Neuronal stem cell (in vitro differentiated cells): ENCODE results near the gene CDC123.
"Not testable (repeated sequence)": the region's sequence is repeated elsewhere in the genome, so short reads cannot be mapped to it uniquely, and the experiment has no call there.

Experiments
- DNase-seq: peaks from one replicate; pipeline ENCODE4 v3.0.0-alpha.2; 2013; ENCODE audit warnings: low spot score
- H2AFZ ChIP-seq: one replicate; pipeline ENCODE4 v1.6.1; 2013; ENCODE audit warnings: mild to moderate bottlenecking, low read length, inconsistent platforms
- H2AK5ac ChIP-seq: 2 replicates; pipeline ENCODE4 v1.6.1; 2013; ENCODE audit warnings: low read depth, mild to moderate bottlenecking, inconsistent platforms, low read length, moderate library complexity, mixed read lengths
- H2BK120ac ChIP-seq: 2 replicates; pipeline ENCODE4 v1.6.1; 2013; ENCODE audit warnings: low read depth, mild to moderate bottlenecking, inconsistent platforms, low read length, moderate library complexity, mixed read lengths
- H2BK12ac ChIP-seq: one replicate; pipeline ENCODE4 v1.6.1; 2013; ENCODE audit warnings: low read length, inconsistent platforms
- H2BK15ac ChIP-seq: 2 replicates; pipeline ENCODE4 v1.6.1; 2013; ENCODE audit warnings: mild to moderate bottlenecking, low read length, inconsistent platforms, mixed read lengths
- H2BK5ac ChIP-seq: one replicate; pipeline ENCODE4 v1.6.1; 2013; ENCODE audit warnings: inconsistent platforms, mild to moderate bottlenecking, low read length, moderate library complexity
- H3K14ac ChIP-seq: one replicate; pipeline ENCODE4 v1.6.1; 2013; ENCODE audit warnings: low read length, inconsistent platforms
- H3K18ac ChIP-seq: 2 replicates; pipeline ENCODE4 v1.6.1; 2013; ENCODE audit warnings: low read length, inconsistent platforms
- H3K23ac ChIP-seq: 2 replicates; pipeline ENCODE4 v1.6.1; 2013; ENCODE audit warnings: low read depth, mild to moderate bottlenecking, mixed read lengths, low read length, inconsistent platforms; ENCODE audit not compliant: poor library complexity
- H3K27ac ChIP-seq: replicated peaks from 3 replicates; pipeline ENCODE4 v1.5.1; 2013; ENCODE audit warnings: low read length, inconsistent platforms
- H3K27me3 ChIP-seq, 3 experiments: 2 replicates each; pipeline ENCODE4 v1.6.1; 2013; ENCODE audit warnings: low read length in 3 of 3, mild to moderate bottlenecking in 2 of 3, inconsistent platforms in 1 of 3, low read depth in 1 of 3, mixed read lengths in 1 of 3, moderate library complexity in 1 of 3; ENCODE audit not compliant: control insufficient read depth in 3 of 3, insufficient read depth in 3 of 3
- H3K36me3 ChIP-seq, 2 donors: replicated peaks in 1 of 2; 2 replicates each; pipeline ENCODE4 v1.6.1; 2013; ENCODE audit warnings: low read length in 2 of 2; ENCODE audit not compliant: control insufficient read depth in 2 of 2, insufficient read depth in 2 of 2
- H3K4ac ChIP-seq: 2 replicates; pipeline ENCODE4 v1.6.1; 2013; ENCODE audit warnings: inconsistent platforms, mild to moderate bottlenecking, low read length, moderate library complexity
- H3K4me1 ChIP-seq, 2 donors: 1 replicate in 1 of 2; 2 replicates in 1 of 2; pipeline ENCODE4 v1.6.1; 2013; ENCODE audit warnings: low read length in 2 of 2, low read depth in 1 of 2; ENCODE audit not compliant: control insufficient read depth in 2 of 2, insufficient read depth in 1 of 2
- H3K4me2 ChIP-seq: one replicate; pipeline ENCODE4 v1.6.1; 2013; ENCODE audit warnings: mild to moderate bottlenecking, low read length, inconsistent platforms; ENCODE audit not compliant: insufficient read depth, poor library complexity, severe bottlenecking
- H3K4me3 ChIP-seq, 2 donors: 2 replicates each; pipeline ENCODE4 v1.5.1; 2013; ENCODE audit warnings: low read length in 2 of 2, mild to moderate bottlenecking in 2 of 2, inconsistent platforms in 1 of 2, moderate library complexity in 1 of 2
- H3K79me1 ChIP-seq: one replicate; pipeline ENCODE4 v1.6.1; 2013; ENCODE audit warnings: low read depth, mild to moderate bottlenecking, inconsistent platforms, low read length, moderate library complexity
- H3K9ac ChIP-seq: one replicate; pipeline ENCODE4 v1.6.1; 2013; ENCODE audit warnings: mild to moderate bottlenecking, low read depth, low read length, inconsistent platforms; ENCODE audit not compliant: poor library complexity
- H3K9me3 ChIP-seq, 2 donors: replicated peaks in 1 of 2; 2 replicates each; pipeline versions ENCODE3 to v1.6.1; 2013; ENCODE audit warnings: low read length in 2 of 2, mild to moderate bottlenecking in 2 of 2, inconsistent platforms in 1 of 2, low read depth in 1 of 2, mixed read lengths in 1 of 2, moderate library complexity in 1 of 2; ENCODE audit not compliant: control insufficient read depth in 2 of 2, insufficient read depth in 1 of 2
- H4K8ac ChIP-seq: one replicate; pipeline ENCODE4 v1.6.1; 2013; ENCODE audit warnings: low read depth, mild to moderate bottlenecking, inconsistent platforms, low read length, moderate library complexity
- H4K91ac ChIP-seq: one replicate; pipeline ENCODE4 v1.6.1; 2013; ENCODE audit warnings: low read length, low read depth, mild to moderate bottlenecking, inconsistent platforms; ENCODE audit not compliant: poor library complexity
- WGBS, 2 donors: extraction: QIAGEN DNeasy Blood & Tissue Kit; methylation state at CpG; one replicate each; pipeline ENCODE4 v1.1.7; 2013; ENCODE audit warnings: missing lambda C conversion rate in 2 of 2, mixed read lengths in 1 of 2; ENCODE audit not compliant: insufficient read length in 2 of 2, insufficient replicate concordance in 1 of 2; ENCODE audit errors: extremely low coverage in 2 of 2; 5-methylcytosine and 5-hydroxymethylcytosine counted together

Gene CDC123

GRCh38 chr10:12279281-12279680, 83.3 kb downstream of the CDC123 start:
- H3K27ac ChIP-seq: no peak overlapping the region
- no peak overlapping the region for H2AK5ac ChIP-seq
- H2AFZ ChIP-seq: no peak overlapping the region
- DNase-seq: no peak
- no peak overlapping the region for H3K23ac ChIP-seq
- H3K27me3 ChIP-seq: no peaks in the 10 kb centered on the region
- no peak overlapping the region for H3K9ac ChIP-seq
- no peak overlapping the region for H4K91ac ChIP-seq
- no peak overlapping the region for H2BK120ac ChIP-seq
- H3K36me3 ChIP-seq: no peaks in the 10 kb centered on the region
- H3K18ac ChIP-seq: no peak overlapping the region
- H2BK5ac ChIP-seq: no peak overlapping the region
- no peak overlapping the region for H3K4me3 ChIP-seq
- no peak overlapping the region for H2BK15ac ChIP-seq
- no peaks in the 10 kb centered on the region for H3K9me3 ChIP-seq
- H3K14ac ChIP-seq: no peak overlapping the region
- no peak overlapping the region for H3K4me2 ChIP-seq
- no peaks in the 10 kb centered on the region for H3K79me1 ChIP-seq
- H3K4me1 ChIP-seq: no peaks in the 10 kb centered on the region
- H2BK12ac ChIP-seq: no peak overlapping the region
- H4K8ac ChIP-seq: no peak overlapping the region
- no CpG with 5 or more reads among the region's 11 CpGs for WGBS, 2 donors
- no peak overlapping the region for H3K4ac ChIP-seq

- no CpG with 5 or more reads among the region's 10 CpGs for whole genome bisulfite sequencing, 2 donors
- Histone ChIP-seq H3K9me3 (no peaks in the 10 kb centered on the region), H3K27me3 (no peaks in the 10 kb centered on the region), H2AK5ac (no peak overlapping the region), H3K4me1 (no peaks in the 10 kb centered on the region), H3K36me3 (no peaks in the 10 kb centered on the region), H3K4me3 (no peak overlapping the region), H2BK5ac (no peak overlapping the region), H4K91ac (no peak overlapping the region), H2BK12ac (no peak overlapping the region), H2AFZ (no peak overlapping the region), H3K23ac (no peak overlapping the region), H2BK15ac (no peak overlapping the region), H3K9ac (no peak overlapping the region), H3K18ac (no peak overlapping the region), H4K8ac (no peak overlapping the region), H3K79me1 (no peaks in the 10 kb centered on the region), H2BK120ac (no peak overlapping the region), H3K14ac (no peak overlapping the region), H3K27ac (no peak overlapping the region), H3K4me2 (no peak overlapping the region), H3K4ac (no peak overlapping the region)
- no peak for DNase-seq
Measured at GRCh38 chr10:12287772-12288171, 91.8 kb downstream of the CDC123 start.

GRCh38 chr10:12297784-12298183, 101.8 kb downstream of the CDC123 start:
- not testable (repeated sequence) for H3K9me3 ChIP-seq, H3K9ac ChIP-seq, H2AFZ ChIP-seq, H3K79me1 ChIP-seq, H3K4me2 ChIP-seq, H3K23ac ChIP-seq, DNase-seq, H3K36me3 ChIP-seq, H3K18ac ChIP-seq, H4K91ac ChIP-seq, H3K27ac ChIP-seq, H2AK5ac ChIP-seq, H2BK120ac ChIP-seq, H3K4me1 ChIP-seq, H3K27me3 ChIP-seq, H2BK5ac ChIP-seq, H3K14ac ChIP-seq, H3K4me3 ChIP-seq, H4K8ac ChIP-seq, H2BK15ac ChIP-seq, H2BK12ac ChIP-seq, H3K4ac ChIP-seq
- WGBS, 2 donors: no CpG with 5 or more reads among the region's 3 CpGs

- Histone ChIP-seq H3K14ac (no peak overlapping the region), H2BK15ac (no peak overlapping the region), H3K9ac (no peak overlapping the region), H2AK5ac (no peak overlapping the region), H3K9me3 (peaks cover 0 to 2% of the 10 kb centered on the region in 2 donors), H4K91ac (no peak overlapping the region), H3K23ac (no peak overlapping the region), H3K27me3 (peaks cover 0 to 4% (median 0%) of the 10 kb centered on the region in 3 experiments), H3K79me1 (no peaks in the 10 kb centered on the region), H3K4me2 (no peak overlapping the region), H3K36me3 (no peaks in the 10 kb centered on the region), H3K4ac (no peak overlapping the region), H2BK120ac (no peak overlapping the region), H2AFZ (no peak overlapping the region), H4K8ac (no peak overlapping the region), H3K18ac (no peak overlapping the region), H3K4me1 (no peaks in the 10 kb centered on the region), H3K4me3 (no peak overlapping the region), H2BK12ac (no peak overlapping the region), H3K27ac (no peak overlapping the region), H2BK5ac (no peak overlapping the region)
- WGBS, 2 donors: no CpG with 5 or more reads among the region's 14 CpGs
- no peak for DNase-seq
Measured at GRCh38 chr10:12299222-12299965, 103.4 kb downstream of the CDC123 start.
